HEK293 (cell line): ENCODE measurements around the gene ZNF668.

ENCODE experiments used
- KLF1 ChIP-seq: fragments of 450-650 bp; formaldehyde crosslinking; IDR thresholded peaks from 2 replicates; pipeline ENCODE4 v1.5.1; 2016; ENCODE audit warnings: missing biosample characterization, missing genetic modification characterization
- KLF7 ChIP-seq: fragments of 450-650 bp; formaldehyde crosslinking; IDR thresholded peaks from 2 replicates; pipeline ENCODE4 v1.5.1; 2016; ENCODE audit warnings: missing biosample characterization, missing genetic modification characterization, borderline replicate concordance
- KLF8 ChIP-seq: fragments of 450-650 bp; formaldehyde crosslinking; IDR thresholded peaks from 2 replicates; pipeline ENCODE4 v1.5.1; 2016; ENCODE audit warnings: missing biosample characterization, missing genetic modification characterization
- PRDM2 ChIP-seq: fragments of 450-650 bp; formaldehyde crosslinking; IDR thresholded peaks from 2 replicates; pipeline ENCODE4 v1.5.1; 2016; ENCODE audit warnings: missing biosample characterization, missing genetic modification characterization, borderline replicate concordance
- PRDM6 ChIP-seq: fragments of 450-650 bp; formaldehyde crosslinking; IDR thresholded peaks from 2 replicates; pipeline ENCODE4 v1.5.1; 2017; ENCODE audit warnings: missing biosample characterization, missing genetic modification characterization
- SALL2 ChIP-seq: fragments of 450-650 bp; formaldehyde crosslinking; IDR thresholded peaks from 2 replicates; pipeline ENCODE4 v1.5.0; 2017; ENCODE audit warnings: missing biosample characterization, mild to moderate bottlenecking, missing genetic modification characterization, borderline replicate concordance
- SCRT1 ChIP-seq: fragments of 450-650 bp; formaldehyde crosslinking; IDR thresholded peaks from 2 replicates; pipeline ENCODE4 v1.5.1; 2016; ENCODE audit warnings: missing biosample characterization, missing genetic modification characterization, borderline replicate concordance
- TCF7L2 ChIP-seq: IDR thresholded peaks from 2 replicates; pipeline ENCODE4 v1.6.1; 2011; ENCODE audit warnings: low read depth, mild to moderate bottlenecking, inconsistent platforms, low read length, moderate library complexity, borderline replicate concordance
- WT1 ChIP-seq: fragments of 450-650 bp; formaldehyde crosslinking; IDR thresholded peaks from 2 replicates; pipeline ENCODE4 v1.5.1; 2016; ENCODE audit warnings: missing biosample characterization, missing genetic modification characterization
- ZBTB1 ChIP-seq: fragments of 450-650 bp; formaldehyde crosslinking; IDR thresholded peaks from 2 replicates; pipeline ENCODE4 v1.5.1; 2016; ENCODE audit warnings: missing biosample characterization, missing genetic modification characterization
- ZBTB21 ChIP-seq: fragments of 450-650 bp; formaldehyde crosslinking; IDR thresholded peaks from 2 replicates; pipeline ENCODE4 v1.5.1; 2017; ENCODE audit warnings: missing biosample characterization, missing genetic modification characterization
- ZIC2 ChIP-seq: fragments of 450-650 bp; formaldehyde crosslinking; IDR thresholded peaks from 2 replicates; pipeline ENCODE4 v1.5.1; 2016; ENCODE audit warnings: missing biosample characterization, missing genetic modification characterization
- ZNF140 ChIP-seq: fragments of 450-650 bp; formaldehyde crosslinking; IDR thresholded peaks from 2 replicates; pipeline ENCODE4 v1.5.1; 2016; ENCODE audit warnings: missing biosample characterization, missing genetic modification characterization
- ZNF175 ChIP-seq: fragments of 450-650 bp; formaldehyde crosslinking; IDR thresholded peaks from 2 replicates; pipeline ENCODE4 v1.5.1; 2016; ENCODE audit warnings: missing biosample characterization, missing genetic modification characterization
- ZNF211 ChIP-seq: fragments of 450-650 bp; formaldehyde crosslinking; IDR thresholded peaks from 2 replicates; pipeline ENCODE4 v1.5.1; 2016; ENCODE audit warnings: low read depth, missing biosample characterization, missing genetic modification characterization
- ZNF354C ChIP-seq: fragments of 450-650 bp; formaldehyde crosslinking; IDR thresholded peaks from 2 replicates; pipeline ENCODE4 v1.5.1; 2016; ENCODE audit warnings: missing biosample characterization, missing genetic modification characterization, low read depth, borderline replicate concordance
- ZNF404 ChIP-seq: fragments of 450-650 bp; formaldehyde crosslinking; IDR thresholded peaks from 2 replicates; pipeline ENCODE4 v1.5.1; 2017; ENCODE audit warnings: missing biosample characterization, missing genetic modification characterization
- ZNF423 ChIP-seq: fragments of 450-650 bp; formaldehyde crosslinking; IDR thresholded peaks from 2 replicates; pipeline ENCODE4 v1.5.1; 2016; ENCODE audit warnings: missing biosample characterization, missing genetic modification characterization
- ZNF510 ChIP-seq: fragments of 450-650 bp; formaldehyde crosslinking; IDR thresholded peaks from 2 replicates; pipeline ENCODE4 v1.5.1; 2018; ENCODE audit warnings: mild to moderate bottlenecking, missing genetic modification characterization, missing biosample characterization; ENCODE audit not compliant: insufficient replicate concordance
- ZNF529 ChIP-seq: fragments of 450-650 bp; formaldehyde crosslinking; IDR thresholded peaks from 2 replicates; pipeline ENCODE4 v1.5.1; 2017; ENCODE audit warnings: missing genetic modification characterization, missing biosample characterization; ENCODE audit not compliant: insufficient replicate concordance
- ZNF585B ChIP-seq: fragments of 450-650 bp; formaldehyde crosslinking; IDR thresholded peaks from 2 replicates; pipeline ENCODE4 v1.5.1; 2016; ENCODE audit warnings: missing biosample characterization, missing genetic modification characterization
- ZNF596 ChIP-seq: fragments of 450-650 bp; IDR thresholded peaks from 2 replicates; pipeline ENCODE4 v1.5.0; 2018; ENCODE audit warnings: missing biosample characterization, mild to moderate bottlenecking, missing genetic modification characterization, moderate library complexity
- ZNF600 ChIP-seq: fragments of 450-650 bp; formaldehyde crosslinking; IDR thresholded peaks from 2 replicates; pipeline ENCODE4 v1.5.1; 2016; ENCODE audit warnings: missing biosample characterization, missing genetic modification characterization
- ZNF664 ChIP-seq: fragments of 450-650 bp; formaldehyde crosslinking; IDR thresholded peaks from 2 replicates; pipeline ENCODE4 v1.5.1; 2016; ENCODE audit warnings: missing biosample characterization, missing genetic modification characterization
- ZSCAN18 ChIP-seq: fragments of 450-650 bp; formaldehyde crosslinking; IDR thresholded peaks from 2 replicates; pipeline ENCODE4 v1.5.1; 2016; ENCODE audit warnings: missing biosample characterization, missing genetic modification characterization
- ZXDB ChIP-seq: fragments of 450-650 bp; formaldehyde crosslinking; IDR thresholded peaks from 2 replicates; pipeline ENCODE4 v1.5.1; 2016; ENCODE audit warnings: missing biosample characterization, missing genetic modification characterization
- TF ChIP-seq, protein P1 (sequence below): fragments of 450-650 bp; formaldehyde crosslinking; IDR thresholded peaks from 2 replicates; pipeline ENCODE4 v1.5.1; 2017; ENCODE audit warnings: missing biosample characterization, mild to moderate bottlenecking, missing genetic modification characterization, moderate library complexity
- TF ChIP-seq, protein P2 (sequence below): fragments of 450-650 bp; formaldehyde crosslinking; optimal IDR thresholded peaks from 2 replicates; pipeline ENCODE3; 2016; ENCODE audit warnings: missing biosample characterization, mild to moderate bottlenecking, missing genetic modification characterization

The ZNF668 gene

GRCh38 chr16:31073970-31074813 lies at the start of gene ZNF668, which contains the start of gene ZNF646 (continued):
- TF ChIP-seq, protein P1, sequence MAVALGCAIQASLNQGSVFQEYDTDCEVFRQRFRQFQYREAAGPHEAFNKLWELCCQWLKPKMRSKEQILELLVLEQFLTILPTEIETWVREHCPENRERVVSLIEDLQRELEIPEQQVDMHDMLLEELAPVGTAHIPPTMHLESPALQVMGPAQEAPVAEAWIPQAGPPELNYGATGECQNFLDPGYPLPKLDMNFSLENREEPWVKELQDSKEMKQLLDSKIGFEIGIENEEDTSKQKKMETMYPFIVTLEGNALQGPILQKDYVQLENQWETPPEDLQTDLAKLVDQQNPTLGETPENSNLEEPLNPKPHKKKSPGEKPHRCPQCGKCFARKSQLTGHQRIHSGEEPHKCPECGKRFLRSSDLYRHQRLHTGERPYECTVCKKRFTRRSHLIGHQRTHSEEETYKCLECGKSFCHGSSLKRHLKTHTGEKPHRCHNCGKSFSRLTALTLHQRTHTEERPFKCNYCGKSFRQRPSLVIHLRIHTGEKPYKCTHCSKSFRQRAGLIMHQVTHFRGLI (tag by site-specific recombination) = no peak
- TF ChIP-seq KLF1 (tag by site-specific recombination) = peak; percentile 53
- peak; percentile 82 for TF ChIP-seq ZBTB21 (tag by site-specific recombination)
- no peak for TF ChIP-seq ZNF354C (tag by site-specific recombination)
- peak; percentile 95 for TF ChIP-seq ZXDB (tag by site-specific recombination)
- TF ChIP-seq KLF7 (tag by site-specific recombination) = peak; percentile 79; the same call in 1 of the 2 replicates
- no peak; the same call in 1 of the 2 replicates for TF ChIP-seq WT1 (tag by site-specific recombination)
- peak; percentile 11; the same call in 1 of the 2 replicates for TF ChIP-seq ZNF664
- peak; percentile 71; the same call in 1 of the 2 replicates for TF ChIP-seq ZIC2
- TF ChIP-seq, protein P2, sequence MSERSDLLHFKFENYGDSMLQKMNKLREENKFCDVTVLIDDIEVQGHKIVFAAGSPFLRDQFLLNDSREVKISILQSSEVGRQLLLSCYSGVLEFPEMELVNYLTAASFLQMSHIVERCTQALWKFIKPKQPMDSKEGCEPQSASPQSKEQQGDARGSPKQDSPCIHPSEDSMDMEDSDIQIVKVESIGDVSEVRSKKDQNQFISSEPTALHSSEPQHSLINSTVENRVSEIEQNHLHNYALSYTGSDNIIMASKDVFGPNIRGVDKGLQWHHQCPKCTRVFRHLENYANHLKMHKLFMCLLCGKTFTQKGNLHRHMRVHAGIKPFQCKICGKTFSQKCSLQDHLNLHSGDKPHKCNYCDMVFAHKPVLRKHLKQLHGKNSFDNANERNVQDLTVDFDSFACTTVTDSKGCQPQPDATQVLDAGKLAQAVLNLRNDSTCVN (tag by site-specific recombination) = peak; percentile 89
- TF ChIP-seq ZBTB1 = no peak
- no peak for TF ChIP-seq PRDM2 (tag by site-specific recombination)
- no peak for TF ChIP-seq ZNF404 (tag by site-specific recombination)
- TF ChIP-seq ZNF510 (tag by site-specific recombination) = no peak
- TF ChIP-seq SALL2 (tag by site-specific recombination) = no peak
- no peak for TF ChIP-seq SCRT1 (tag by site-specific recombination)
- no peak for TF ChIP-seq ZNF596
- no peak for TF ChIP-seq ZNF529
- TF ChIP-seq ZNF175 (tag by site-specific recombination) = no peak
- no peak for TF ChIP-seq ZNF423 (tag by site-specific recombination)
- no peak for TF ChIP-seq PRDM6
- no peak for TF ChIP-seq ZSCAN18 (tag by site-specific recombination)
- TF ChIP-seq ZNF600 (tag by site-specific recombination) = peak; percentile 52; the same call in 1 of the 2 replicates
- TF ChIP-seq TCF7L2 = no peak
- TF ChIP-seq ZNF585B = no peak
- TF ChIP-seq ZNF211 (tag by site-specific recombination) = no peak
- no peak for TF ChIP-seq ZNF140 (tag by site-specific recombination)
- peak; percentile 83 for TF ChIP-seq KLF8 (tag by site-specific recombination)
